Activated naive CD4-positive, alpha-beta T cell (primary cell): Measurements from ENCODE around the gene BAZ2B.

ENCODE experiments used
- DNase-seq, 4 experiments: peaks; one replicate each; lab custom pipeline; 2025; lab: John Stamatoyannopoulos, UW

Gene BAZ2B

DNA sequence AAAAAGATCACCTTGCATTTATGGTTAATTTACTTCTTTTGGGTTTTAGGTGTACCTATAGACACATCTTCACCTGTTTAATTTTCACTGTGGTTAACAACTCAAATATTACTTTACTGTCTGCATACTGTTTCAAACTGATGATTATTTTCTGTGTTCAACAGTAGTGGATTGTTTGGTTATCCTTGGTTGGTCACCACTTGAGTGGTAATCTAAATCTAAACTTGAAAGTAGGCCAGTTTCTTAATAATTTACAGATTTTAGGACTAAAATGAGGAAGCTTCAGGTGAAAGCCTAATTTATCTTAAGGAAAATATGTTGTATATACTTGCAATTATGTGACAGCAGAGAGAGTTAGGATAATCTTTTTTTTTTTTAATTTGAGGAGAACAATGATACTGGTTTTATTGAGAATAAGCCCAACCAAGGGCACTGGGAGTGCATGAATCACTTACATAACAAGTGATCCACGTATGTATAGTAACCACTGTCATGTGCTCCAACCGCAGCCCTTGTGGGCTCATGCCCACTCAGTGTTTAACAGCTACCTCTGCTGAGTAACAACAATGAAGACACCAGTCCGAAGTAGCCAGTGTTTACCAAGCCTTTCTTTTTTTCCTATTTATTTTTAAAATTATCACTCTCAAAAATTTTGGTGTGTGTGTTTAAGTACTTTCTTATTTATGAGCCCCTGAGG, 298.8 kb downstream of the BAZ2B start:
- no peak for DNase-seq

DNA sequence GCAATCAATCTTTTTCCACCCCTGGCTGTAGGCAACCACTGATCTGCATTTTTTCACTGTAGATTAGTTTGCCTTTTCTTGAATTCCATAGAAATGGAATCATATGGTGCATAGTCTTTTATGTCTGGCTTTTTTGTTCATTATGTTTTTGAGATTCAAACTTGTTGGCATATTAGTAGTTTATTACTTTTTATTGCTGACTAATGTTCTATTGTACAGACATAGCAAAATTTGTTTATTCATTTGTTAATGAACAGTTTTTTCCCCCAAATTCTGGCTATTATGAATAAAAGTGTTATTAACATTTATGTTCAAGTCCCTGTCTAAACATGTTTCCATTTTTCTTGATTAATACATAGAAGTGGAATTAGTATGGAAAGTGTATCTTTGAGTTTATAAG, 308.4 kb downstream of the BAZ2B start:
- no peak for DNase-seq

DNA sequence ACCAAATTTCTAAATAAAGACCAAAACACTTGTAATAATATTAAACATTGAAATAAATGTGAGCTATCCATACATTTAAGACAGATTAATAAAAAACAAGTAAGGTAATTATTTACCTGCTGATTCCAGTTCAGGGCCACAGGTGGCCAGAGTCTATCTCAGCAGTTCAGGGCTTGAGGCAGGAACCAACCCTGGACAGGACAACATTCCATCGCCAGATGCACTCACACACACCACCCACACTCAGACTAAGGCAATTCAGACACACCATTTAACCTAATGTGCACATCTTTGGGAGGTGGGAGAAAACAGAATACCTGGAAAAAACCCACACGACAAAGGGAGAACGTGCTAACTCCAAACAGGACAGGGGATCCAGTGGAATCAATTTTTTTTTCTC, 315.8 kb downstream of the BAZ2B start:
- no peak for DNase-seq

DNA sequence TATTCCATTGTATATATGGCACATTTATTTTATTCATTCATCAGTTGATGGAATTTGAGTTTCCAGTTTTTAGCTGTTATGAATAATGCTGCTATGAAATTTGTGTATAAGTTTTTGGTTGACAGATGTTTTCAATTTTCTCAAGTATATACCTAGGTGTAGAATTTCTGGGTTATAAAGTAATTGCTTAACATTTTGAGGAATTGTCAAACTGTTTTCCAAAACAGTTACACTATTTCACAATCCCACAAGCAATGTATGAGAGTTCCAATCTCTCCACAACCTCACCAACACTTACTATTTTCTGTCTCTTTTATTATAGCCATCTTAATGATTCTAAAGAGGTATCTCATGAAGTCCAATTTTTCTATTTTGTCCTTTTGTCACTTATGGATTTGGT, 317.4 kb downstream of the BAZ2B start:
- DNase-seq: no peak

DNA sequence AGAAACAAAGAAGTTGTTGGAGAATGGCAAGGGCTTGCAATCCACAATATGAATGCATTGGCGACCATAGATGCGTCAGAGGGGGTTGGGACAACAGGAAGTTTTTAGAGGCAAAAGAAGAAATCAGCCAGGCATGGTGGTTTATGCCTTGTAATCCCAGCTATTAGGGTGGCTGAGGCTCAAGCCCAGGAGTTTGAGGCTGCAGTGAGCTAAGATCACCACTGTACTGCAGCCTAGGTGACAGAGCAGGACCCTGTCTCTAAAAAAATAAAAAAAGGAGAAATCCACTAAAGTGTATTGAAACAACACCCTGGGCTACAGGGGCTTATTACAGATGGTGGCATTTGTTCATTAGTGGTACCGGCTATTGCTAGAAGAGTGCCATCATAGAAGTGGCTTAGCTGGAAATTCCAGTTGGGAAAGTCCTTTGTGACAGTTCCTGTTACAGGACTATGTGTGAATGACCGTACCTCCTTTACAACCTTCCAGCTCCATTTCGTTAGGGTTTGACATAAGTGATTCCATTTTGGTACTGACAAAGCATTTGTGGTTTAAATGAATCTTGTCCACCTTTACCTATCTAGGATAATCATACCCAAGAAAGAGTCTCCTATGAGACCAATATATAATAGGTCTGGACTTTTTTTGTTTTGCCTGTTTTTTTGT, 319.2 kb downstream of the BAZ2B start:
- no peak for DNase-seq

DNA sequence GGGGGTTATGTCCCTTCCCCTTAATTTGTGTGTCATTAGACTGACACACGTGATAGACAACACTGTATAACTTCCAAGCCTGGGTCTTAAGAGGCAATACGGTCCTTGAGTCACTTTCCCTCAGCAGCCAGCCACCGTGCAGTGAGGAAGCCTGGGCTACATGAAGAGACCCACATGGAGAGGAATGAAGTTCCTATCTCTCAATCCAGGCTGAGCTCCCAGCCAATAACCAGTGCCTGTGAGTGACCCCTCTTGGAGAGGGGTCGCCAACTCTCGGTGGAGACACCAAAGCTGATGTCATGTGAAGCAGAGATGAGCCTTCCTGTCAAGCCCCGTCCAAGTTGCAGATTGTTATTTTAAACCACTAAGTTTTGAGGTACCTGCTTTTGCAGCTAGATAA, 324.2 kb downstream of the BAZ2B start:
- no peak for DNase-seq

DNA sequence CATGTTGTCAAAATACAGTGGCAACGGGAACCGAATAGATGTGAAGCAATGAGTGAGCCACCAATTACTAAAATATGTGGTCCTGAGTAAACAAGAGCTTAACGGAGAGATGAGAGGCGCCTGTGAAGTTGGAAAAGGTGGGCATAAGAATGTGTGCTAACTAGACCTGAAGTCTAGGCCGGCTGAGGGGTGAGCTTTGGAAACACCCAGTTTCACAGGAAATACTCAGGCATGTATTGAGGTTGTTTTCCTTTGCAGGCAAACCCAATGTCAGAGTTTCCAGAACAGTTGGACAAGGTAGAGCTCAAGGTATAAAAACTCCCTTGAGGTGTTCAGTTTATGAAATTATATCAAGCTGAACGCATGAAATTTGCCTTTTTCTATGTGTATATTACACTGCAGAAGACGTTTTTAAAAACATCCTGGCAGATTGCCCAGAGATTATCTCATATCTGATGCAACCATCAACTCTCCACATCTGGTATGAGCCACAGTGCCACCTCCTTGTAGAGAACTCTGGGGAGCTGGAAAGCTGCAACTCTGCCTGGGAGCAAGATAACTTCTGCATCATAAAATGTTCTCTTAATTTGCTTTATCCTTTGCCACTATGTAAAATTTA, 325.9 kb downstream of the BAZ2B start:
- no peak for DNase-seq

DNA sequence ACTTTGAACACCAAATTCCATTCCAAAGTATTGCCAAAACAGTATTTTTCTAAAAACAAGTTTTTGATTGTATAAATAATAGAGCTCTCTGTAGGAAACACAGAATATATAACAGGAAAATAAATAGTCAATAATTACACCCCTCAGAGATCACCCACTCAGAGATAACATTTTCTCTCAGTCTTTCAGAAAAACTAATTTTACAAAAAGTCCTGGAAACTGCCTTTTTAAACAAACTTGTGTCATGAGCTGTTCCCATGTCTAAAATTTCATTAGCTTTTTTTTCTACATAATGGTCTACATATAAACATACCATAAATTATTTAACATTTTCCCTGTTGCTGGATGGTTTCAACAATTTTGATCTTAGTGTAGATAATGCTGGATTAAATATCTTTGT, 328.6 kb downstream of the BAZ2B start:
- no peak for DNase-seq

DNA sequence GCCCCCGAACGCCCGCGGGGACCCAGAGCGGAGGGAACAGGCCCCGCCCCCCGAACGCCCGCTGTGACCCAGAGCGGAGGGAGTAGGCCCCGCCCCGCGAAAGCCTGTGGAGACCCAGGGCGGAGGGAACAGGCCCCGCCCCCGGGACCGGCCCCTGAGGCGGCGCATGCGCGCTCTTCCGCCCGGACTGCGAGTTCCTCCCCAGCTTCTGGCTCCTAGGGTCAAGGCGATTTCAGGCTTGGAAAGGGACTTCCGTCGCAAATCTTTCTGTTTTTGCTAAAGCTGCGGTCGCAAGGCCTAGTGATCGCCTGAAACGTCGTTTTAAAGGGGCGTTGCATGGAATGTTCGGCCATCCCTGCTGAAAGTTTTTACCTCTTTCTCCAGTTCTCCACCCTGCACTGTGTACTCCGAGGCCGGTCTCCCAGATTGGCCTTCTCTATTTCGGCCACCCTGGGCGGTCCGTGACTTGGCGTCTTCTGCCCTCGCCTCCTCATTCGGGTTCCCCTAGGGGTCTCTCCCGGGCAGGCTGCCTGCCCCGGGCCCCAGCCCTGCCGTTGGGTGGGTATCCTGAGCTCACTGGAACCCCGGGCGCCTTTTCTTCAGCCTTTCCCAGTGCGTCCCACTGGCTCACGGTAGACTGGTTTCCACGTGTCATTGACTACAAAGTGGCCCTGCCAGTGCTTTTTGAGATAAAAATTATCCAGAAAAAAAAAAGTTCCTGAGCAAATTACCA, 329.5 kb downstream of the BAZ2B start:
- peak; percentile 78 to 98 (median 95) for DNase-seq

DNA sequence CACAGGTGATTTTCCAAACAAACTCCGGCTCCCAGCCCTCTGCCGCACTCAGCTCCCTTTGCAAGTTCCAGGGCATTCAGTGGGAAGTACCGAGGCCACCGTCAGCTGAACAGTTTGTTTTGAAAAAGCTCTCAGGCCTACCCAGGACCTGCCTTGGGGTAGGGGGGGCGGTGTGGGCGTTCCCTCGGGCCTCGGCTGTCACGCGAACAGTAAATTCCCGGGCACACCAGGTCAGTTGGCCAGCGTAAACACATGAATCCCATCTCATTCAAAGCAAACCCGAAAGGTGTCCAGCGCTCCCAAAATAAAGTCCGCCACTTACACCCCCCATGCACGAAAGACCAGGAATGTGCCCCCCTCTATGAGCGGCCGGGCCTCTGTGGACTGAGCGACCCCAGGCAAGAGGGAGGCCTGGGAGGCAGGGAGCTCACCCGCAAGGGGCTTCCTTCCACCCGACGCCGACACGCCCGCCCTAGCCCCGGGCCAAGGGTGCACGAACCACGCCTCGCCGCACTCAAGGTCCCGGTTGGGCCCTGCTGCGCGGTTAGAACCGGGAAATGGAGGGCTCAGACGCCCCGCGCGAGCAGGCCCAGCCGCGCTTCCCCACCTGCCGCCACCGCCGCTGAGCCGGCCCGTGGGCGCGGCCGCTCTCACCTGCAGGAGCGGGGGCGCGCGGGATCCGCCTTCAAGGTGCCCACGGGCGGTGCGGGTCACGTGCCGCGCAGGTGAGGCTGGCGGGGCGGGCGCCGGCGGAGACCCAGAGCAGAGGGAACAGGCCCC, 330.2 kb downstream of the BAZ2B start, which contains the start of gene WDSUB1:
Gene WDSUB1 (minus strand): TSS at position 775 of the 780 bp plus-strand sequence. CDS start 3,634 bp downstream, outside the sequence.
- DNase-seq: no peak

DNA sequence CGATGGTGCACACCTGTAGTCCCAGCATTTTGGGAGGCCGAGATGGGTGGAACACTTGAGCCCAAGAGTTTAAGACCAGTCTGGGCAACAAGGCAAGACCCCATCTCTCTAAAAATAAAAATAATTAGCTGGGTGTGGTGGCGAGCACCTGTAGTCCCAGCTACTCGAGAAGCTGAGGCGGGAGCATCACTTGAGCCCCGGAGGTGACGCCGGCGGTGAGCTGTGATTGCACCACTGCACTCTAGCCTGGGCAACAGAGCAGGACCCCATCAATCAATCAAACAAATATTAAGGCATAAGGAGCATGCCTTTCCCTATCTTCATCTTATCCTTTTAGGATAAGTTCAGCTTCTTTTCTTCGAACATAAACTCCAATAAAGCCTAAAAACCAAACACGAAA, 330.9 kb downstream of the BAZ2B start:
- DNase-seq: no peak

DNA sequence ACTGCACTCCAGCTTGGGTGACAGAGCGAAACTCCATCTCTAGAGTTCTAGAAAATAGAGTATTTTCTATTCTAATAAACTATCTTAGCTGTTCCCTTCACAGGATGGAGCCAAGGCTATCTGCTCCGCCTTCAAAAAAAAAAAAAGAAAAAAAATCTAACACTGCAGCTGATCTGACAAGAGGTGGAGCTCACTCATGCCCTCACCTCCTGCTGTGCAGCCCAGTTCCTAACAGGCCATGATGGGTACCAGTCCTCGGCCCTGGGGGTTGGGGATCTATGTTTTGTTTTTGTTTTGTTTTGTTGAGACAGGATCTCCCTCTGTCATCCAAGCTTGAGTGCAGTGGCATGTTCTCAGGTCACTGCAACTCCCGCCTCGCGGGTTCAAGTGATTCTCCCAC, 332.8 kb downstream of the BAZ2B start:
- DNase-seq: no peak

DNA sequence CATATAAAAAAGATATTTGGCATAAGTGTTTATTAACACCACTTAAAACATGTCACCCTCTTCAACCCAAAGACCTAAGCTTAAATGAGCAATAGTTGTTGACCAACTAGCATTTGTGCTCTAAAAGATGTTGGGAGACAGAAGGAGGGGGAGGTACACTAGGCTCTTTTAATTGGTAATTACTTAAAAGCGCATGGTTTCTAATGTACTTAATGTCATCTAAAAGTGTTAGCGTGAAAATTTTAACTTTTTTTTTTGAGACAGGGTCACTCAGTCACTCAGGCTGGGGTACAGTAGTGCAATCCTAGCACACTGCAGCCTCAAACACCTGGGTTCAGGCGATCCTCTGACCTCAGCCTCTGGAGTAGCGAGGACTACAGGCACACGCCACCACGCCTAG, 335.3 kb downstream of the BAZ2B start:
- DNase-seq: no peak

DNA sequence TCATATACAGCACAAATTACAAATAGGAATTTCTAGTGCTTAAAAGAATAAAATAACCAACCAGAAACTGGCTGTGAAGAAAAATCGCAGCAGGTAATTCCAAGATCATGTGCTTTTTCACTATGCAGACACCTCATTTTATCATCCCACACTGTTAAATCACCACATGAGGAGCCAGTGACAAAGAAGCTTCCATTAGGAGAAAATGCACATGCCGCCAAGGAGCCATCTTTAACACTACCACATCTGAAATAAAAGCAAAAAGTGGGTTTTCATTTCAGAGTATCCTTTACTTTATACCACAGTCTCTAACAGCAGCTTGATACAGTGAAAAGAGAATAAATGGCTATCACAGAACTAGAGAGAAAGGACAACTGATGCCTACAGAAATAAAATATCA, 336.6 kb downstream of the BAZ2B start:
- DNase-seq: no peak

DNA sequence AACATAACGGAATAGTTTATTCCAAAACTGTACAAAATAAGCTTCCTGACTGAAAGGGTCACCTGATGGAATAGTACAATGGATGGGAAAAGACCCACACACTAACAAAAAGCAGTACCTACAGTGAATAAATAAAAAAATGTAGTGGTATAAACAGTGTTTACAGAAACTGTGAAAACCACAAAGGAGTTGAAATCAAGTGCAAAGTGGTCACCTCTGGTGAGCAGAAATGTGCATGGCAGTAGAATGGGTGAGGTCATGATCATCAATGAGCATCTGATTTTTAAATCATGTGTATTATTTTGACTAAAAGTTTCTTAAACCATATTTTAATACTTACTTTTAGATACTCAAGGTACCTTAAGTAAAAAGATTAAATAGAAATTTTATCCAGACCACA, 341.2 kb downstream of the BAZ2B start:
- no peak for DNase-seq

DNA sequence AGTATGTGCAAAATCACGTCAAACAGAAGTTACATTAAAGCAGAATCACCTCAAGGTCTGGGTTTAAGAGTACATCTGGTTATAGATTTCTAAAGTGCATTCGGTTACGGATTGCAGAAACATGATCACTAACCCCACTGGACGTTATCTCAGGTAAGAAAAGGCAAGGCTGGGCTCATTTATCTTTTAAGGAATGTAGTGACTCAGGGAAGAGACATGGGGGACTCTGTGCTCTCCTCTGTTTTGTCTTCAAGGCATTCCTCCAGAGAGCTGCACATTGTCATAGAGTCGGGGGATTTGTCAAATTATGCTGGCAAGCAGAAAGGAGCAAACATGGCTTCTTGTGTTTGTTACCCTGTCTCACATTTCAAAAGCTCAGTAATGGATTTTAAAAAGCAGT, 344.2 kb downstream of the BAZ2B start:
- no peak for DNase-seq

DNA sequence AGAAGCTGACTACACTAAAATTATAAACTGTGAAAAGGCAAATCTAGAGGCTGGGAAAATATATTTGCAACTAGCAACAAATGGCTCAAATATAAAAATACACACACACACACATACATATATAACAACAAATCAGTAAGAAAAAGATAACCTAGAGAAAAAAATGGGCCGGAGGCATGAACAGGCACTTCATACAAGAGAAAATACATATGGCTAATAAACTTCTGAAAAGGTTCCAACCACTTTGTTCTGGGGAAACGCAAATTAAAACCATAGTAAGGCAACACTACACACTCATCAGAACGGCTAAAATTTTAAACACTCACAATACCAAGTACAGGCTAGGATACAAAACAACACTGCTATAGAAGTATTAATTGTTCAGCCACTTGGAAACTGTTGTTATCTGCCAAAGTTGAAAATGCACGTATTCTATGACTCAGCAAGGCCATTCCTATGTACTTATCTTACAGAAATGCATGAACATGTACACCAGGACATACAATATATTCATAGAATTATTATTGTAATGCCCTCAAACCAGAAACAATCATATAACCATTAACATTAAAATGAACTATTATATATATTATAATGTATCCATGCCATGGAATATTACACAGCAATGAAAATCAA, 345.5 kb downstream of the BAZ2B start:
- no peak for DNase-seq
